ENCODE results near the gene PLXNA4. TPM values are rescaled to one million over a fixed set of nuclear protein-coding genes. Genes with fewer than 3 reads are reported as not detected.

Gene PLXNA4
- total and polyA plus RNA-seq, 4 donors: 0.63 to 4.6 (median 2.1) TPM

- DNase-seq (no peak), ATAC-seq (ENCODE audit: insufficient read depth, low FRiP score) (no peak)
- H3K4me1 ChIP-seq (ENCODE audit: control insufficient read depth in 5 of 5, insufficient read depth in 5 of 5, low read length in 5 of 5): no peaks in the 10 kb centered on the region
- H3K9me3 ChIP-seq (ENCODE audit: control insufficient read depth in 4 of 4, insufficient read depth in 3 of 4, low read length in 3 of 4): peaks cover 0 to 2% (median 0%) of the 10 kb centered on the region in 4 donors
- no peak overlapping the region for H3K4me3 ChIP-seq
- no peaks in the 10 kb centered on the region for H3K36me3 ChIP-seq (ENCODE audit: control insufficient read depth in 4 of 4, insufficient read depth in 4 of 4, low read length in 4 of 4)
- WGBS, 2 donors: 76 to 85% methylated on average over 4 of the region's 4 CpGs
- H3K27ac ChIP-seq (ENCODE audit: low read depth in 1 of 2, low read length in 1 of 2): no peak overlapping the region
- TF ChIP-seq, protein P1, sequence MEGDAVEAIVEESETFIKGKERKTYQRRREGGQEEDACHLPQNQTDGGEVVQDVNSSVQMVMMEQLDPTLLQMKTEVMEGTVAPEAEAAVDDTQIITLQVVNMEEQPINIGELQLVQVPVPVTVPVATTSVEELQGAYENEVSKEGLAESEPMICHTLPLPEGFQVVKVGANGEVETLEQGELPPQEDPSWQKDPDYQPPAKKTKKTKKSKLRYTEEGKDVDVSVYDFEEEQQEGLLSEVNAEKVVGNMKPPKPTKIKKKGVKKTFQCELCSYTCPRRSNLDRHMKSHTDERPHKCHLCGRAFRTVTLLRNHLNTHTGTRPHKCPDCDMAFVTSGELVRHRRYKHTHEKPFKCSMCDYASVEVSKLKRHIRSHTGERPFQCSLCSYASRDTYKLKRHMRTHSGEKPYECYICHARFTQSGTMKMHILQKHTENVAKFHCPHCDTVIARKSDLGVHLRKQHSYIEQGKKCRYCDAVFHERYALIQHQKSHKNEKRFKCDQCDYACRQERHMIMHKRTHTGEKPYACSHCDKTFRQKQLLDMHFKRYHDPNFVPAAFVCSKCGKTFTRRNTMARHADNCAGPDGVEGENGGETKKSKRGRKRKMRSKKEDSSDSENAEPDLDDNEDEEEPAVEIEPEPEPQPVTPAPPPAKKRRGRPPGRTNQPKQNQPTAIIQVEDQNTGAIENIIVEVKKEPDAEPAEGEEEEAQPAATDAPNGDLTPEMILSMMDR (IDR thresholded peaks at IDR 0.05; ENCODE audit: control extremely low read depth, extremely low read depth): no peak
- H3K27me3 ChIP-seq (ENCODE audit: control insufficient read depth in 3 of 3, insufficient read depth in 3 of 3, low read length in 2 of 3): peaks cover 0 to 21% (median 6%) of the 10 kb centered on the region in 3 donors
- H3K9ac ChIP-seq (ENCODE audit: insufficient read depth in 1 of 2, low read length in 2 of 2): no peak overlapping the region
Measured at GRCh38 chr7:132263151-132263550, 313.1 kb downstream of the PLXNA4 start.

DNA sequence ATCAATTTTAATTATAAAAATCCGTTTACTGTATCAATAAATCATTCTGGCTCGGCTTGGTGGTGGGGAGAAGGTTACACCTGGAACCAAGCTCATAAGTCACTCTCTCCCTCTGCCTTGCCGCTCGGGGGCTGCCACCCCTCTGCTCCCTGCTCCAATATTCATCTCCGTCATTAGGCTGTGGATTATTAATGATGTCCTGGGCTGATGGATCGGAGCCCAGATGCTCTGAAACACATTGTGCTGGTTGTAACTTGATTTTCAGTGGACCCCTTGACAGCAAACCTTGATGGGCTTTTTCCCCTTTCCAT, 314.2 kb downstream of the PLXNA4 start:
- H3K36me3 ChIP-seq (ENCODE audit: control insufficient read depth in 4 of 4, insufficient read depth in 4 of 4, low read length in 4 of 4): no peaks in the 10 kb centered on the region
- 61 to 68% methylated on average over 6 of the region's 6 CpGs for WGBS, 2 donors
- peaks cover 0 to 2% (median 0%) of the 10 kb centered on the region in 5 donors for H3K4me1 ChIP-seq (ENCODE audit: control insufficient read depth in 5 of 5, insufficient read depth in 5 of 5, low read length in 5 of 5)
- peaks cover 0 to 2% (median 0%) of the 10 kb centered on the region in 4 donors for H3K9me3 ChIP-seq (ENCODE audit: control insufficient read depth in 4 of 4, insufficient read depth in 3 of 4, low read length in 3 of 4)
- no peak overlapping the region for H3K4me3 ChIP-seq
- DNase-seq (no peak), ATAC-seq (ENCODE audit: insufficient read depth, low FRiP score) (no peak)
- no peak overlapping the region for H3K9ac ChIP-seq (ENCODE audit: insufficient read depth in 1 of 2, low read length in 2 of 2)
- TF ChIP-seq, protein P1 (IDR thresholded peaks at IDR 0.05; ENCODE audit: control extremely low read depth, extremely low read depth): no peak
- no peak overlapping the region for H3K27ac ChIP-seq (ENCODE audit: low read depth in 1 of 2, low read length in 1 of 2)
- peaks cover 0 to 21% (median 6%) of the 10 kb centered on the region in 3 donors for H3K27me3 ChIP-seq (ENCODE audit: control insufficient read depth in 3 of 3, insufficient read depth in 3 of 3, low read length in 2 of 3)

DNA sequence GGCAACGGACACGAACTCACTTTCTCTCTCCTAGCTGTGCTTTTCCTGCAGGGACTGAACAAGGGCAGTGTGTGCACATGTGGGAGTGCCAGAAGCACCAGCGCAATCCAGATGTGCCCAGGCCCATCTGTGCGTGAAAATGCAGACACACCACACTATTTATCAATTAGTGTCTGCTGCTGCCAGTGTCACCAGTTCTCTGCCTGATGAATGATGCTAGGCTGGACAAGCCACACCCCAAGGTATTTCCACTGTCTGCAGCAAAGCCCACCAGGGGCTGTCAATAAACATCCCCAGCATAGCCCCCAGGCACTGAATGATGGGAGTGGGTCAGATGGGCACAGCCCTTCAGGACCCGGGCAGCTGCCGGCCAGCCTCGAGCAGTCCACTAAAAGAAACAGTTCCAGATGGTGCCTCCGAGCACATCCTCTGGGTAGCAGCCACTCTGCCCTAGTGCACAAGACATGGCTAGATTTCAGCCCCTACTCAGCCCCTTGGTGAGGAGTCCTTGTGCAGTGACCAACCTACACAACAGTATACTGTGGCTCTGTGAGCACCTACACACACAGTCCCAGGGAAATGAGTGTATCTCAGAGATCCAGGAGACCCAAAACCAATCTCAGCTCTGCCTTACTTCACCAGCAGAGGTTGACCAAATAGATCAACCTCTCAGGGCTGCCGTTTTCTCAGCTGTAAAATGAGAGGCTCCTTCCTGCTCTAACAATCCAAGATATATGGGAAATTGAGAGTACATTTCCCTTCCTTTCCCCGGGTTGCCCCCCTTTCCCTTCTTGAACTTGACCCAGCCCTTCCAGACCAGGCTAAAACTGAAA, 314.7 kb downstream of the PLXNA4 start:
- H3K27ac ChIP-seq (ENCODE audit: low read depth in 1 of 2, low read length in 1 of 2): no peak overlapping the region
- no peak overlapping the region for H3K4me3 ChIP-seq
- peaks cover 0 to 2% (median 0%) of the 10 kb centered on the region in 5 donors for H3K4me1 ChIP-seq (ENCODE audit: control insufficient read depth in 5 of 5, insufficient read depth in 5 of 5, low read length in 5 of 5)
- DNase-seq (no peak), ATAC-seq (ENCODE audit: insufficient read depth, low FRiP score) (no peak)
- WGBS, 2 donors: 64 to 72% methylated on average over 10 of the region's 10 CpGs
- H3K9me3 ChIP-seq (ENCODE audit: control insufficient read depth in 4 of 4, insufficient read depth in 3 of 4, low read length in 3 of 4): peaks cover 0 to 2% (median 0%) of the 10 kb centered on the region in 4 donors
- H3K36me3 ChIP-seq (ENCODE audit: control insufficient read depth in 4 of 4, insufficient read depth in 4 of 4, low read length in 4 of 4): no peaks in the 10 kb centered on the region
- no peak overlapping the region for H3K9ac ChIP-seq (ENCODE audit: insufficient read depth in 1 of 2, low read length in 2 of 2)
- peaks cover 0 to 20% (median 6%) of the 10 kb centered on the region in 3 donors for H3K27me3 ChIP-seq (ENCODE audit: control insufficient read depth in 3 of 3, insufficient read depth in 3 of 3, low read length in 2 of 3)
- TF ChIP-seq, protein P1 (IDR thresholded peaks at IDR 0.05; ENCODE audit: control extremely low read depth, extremely low read depth): no peak
